Epithelial cell of prostate (primary cell): ENCODE measurements around the gene UNC13D.
"Not testable (repeated sequence)": the region's sequence is repeated elsewhere in the genome, so short reads cannot be mapped to it uniquely, and the experiment has no call there.

Experiments used
- DNase-seq: peaks from one replicate; pipeline ENCODE4 v3.0.0-alpha.2; 2011; ENCODE audit warnings: low read depth, low spot score
- H3K27ac ChIP-seq: fragments of 450-650 bp; 2 replicates; pipeline ENCODE4 v1.5.1; 2017; ENCODE audit warnings: mild to moderate bottlenecking

The UNC13D gene

DNA sequence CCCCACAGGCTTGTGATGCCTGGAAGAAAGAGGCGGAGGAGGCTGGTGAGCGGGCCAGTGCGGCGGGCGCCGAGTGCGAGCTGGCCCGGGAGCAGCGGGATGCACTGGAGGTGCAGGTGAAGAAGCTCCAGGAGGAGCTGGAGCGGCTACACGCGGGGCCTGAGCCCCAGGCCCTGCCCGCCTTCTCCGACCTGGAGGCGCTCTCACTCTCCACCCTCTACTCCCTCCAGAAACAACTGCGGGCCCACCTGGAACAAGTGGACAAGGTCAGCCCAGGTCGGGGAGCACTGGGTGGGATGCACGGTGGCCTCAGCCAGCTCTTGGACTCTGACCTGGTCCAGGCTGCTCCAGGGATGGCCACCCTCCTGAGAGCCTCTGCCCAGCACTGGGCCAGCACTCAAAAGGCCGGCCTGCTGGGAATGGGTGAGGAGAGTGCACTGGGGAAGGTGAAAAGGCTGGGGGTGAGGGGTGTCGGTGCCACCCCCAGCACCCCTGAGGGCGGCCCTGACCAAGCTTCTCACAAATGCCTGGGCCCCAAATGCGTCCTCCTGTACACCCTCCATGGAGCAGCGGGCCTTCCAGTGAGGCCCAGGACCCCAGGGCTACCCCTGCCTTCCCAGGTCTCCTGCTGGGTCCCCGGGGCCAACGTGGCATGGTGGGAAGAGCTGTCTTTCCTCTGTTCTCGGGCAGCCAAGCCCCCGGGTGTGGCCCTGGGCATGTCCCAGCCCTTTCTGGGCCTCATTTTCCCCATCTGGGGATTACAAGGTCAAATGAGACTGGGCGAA is 20.8 kb downstream of the UNC13D start:
- DNase-seq: no peak
- no peak overlapping the region for H3K27ac ChIP-seq

DNA sequence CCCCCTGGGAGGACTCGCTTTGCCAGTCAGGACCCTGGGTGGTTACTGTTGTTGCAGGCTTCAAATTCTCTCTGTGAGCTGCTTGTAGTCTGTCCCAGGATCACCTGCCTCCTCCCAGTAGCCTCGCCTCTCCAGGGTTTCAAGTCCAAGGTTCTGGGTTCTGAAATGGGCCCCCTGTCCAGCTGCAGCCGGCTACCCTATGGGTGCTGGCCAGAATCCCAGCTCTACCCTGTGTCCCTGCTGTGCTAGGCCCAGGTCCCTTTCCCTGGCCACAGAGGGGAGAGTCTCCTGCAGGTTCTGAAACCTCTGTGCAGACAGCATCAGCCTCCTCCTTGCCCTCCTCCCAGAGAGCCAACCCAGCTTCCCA is 21.4 kb downstream of the UNC13D start:
- H3K27ac ChIP-seq: no peak overlapping the region
- no peak for DNase-seq

DNA sequence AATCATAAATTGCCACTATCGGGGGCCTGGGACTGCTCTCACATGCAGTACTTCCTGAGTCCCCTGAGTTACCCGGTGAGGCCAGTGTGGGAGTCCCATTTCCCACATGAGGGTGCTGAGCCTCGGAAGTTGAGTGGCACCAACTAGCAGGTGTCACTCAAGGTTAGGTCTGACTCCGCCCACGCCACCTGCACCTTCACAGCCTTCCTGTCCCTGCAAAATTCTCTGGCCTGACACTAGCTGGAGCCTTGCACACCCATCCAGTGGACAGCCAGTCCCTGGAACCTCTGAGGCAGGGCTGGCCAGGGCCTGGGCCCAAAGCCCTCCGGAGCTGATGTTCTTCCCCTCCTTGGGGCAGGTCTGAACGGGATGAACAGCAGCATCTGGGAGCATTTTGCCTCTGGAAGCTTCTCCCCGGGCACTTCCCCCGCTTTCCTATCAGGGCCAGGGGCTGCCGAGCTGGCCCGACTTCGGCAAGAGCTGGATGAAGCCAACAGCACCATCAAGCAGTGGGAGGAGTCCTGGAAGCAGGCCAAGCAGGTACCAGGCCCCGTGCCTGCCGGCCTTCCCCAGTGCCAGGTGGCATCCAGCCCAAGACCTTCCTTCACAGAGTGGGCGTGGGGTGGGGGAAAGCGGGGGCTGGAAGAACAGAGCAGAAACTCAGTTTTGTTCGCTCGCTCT is 21.9 kb downstream of the UNC13D start:
- H3K27ac ChIP-seq: no peak overlapping the region

DNA sequence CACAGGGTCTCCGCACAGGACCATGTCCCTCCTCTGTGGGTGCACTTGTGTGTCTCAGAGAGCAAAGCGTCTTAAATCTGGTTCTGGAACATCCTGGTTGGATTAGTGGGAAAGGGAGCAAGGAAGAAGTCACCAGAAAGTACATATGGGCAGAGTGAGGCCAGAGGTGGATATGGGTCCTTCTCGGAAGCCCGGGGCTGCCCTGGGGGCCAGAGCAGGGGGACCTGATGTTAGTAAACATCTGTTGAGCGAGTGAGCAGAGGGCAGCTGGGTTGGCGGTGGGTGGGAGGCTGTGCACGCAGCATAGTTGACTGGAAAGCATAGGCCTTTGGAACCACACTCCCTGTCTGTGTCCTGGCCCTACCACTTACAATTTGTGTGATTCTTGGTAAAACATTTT is 22.7 kb downstream of the UNC13D start:
- H3K27ac ChIP-seq: no peak overlapping the region
- DNase-seq: no peak

More for the DNA sequence above, 21.9 kb downstream of the UNC13D start:
- DNase-seq: no peak

DNA sequence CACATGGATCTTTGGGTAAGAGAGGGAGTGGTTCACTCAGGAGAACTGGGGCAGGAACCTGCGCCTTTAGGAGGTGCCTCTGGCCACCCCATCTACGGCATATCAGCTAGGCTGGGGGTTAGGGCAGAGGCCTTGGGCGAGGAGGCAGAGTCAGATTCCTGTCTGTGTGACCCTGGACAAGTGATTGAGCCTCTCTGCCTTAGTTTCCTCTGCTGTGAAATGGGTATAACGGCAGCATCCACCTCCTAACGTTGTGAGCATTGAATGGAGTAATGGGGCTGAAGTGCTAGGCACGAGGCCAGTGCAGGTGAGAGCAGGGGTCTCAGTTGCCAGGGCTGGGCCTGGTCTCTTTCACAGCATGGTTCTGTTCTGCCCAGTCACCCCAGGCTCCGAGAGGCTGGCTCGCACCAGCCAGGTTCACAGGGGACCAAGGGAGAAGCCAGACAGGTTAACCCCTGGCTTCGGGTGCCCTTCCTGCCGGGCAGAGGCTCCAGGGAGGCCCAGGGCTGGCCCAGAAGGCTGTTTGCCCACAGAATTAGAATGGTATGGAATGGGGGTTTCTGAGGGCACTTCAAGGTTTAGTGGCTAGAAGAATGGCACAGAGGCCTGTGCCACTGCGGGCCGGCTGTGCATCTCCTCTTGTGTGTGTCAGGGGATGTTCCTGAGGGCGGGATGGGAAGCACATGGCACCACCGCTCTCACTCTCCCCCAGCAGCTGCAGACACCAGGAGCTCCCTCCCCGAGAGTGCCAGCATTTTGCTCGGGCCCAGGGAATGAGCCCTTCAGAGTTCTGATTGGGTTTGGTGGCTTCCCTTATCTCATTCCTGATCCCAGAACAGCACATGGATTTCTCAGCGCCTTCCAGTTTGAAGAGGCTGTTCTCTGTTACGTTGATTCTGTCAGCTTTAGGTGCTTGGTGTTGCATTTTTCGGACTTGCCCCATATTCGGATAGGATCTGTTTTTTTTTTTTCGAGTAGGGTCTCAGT is 23.8 kb downstream of the UNC13D start:
- no peak overlapping the region for H3K27ac ChIP-seq
- no peak for DNase-seq

DNA sequence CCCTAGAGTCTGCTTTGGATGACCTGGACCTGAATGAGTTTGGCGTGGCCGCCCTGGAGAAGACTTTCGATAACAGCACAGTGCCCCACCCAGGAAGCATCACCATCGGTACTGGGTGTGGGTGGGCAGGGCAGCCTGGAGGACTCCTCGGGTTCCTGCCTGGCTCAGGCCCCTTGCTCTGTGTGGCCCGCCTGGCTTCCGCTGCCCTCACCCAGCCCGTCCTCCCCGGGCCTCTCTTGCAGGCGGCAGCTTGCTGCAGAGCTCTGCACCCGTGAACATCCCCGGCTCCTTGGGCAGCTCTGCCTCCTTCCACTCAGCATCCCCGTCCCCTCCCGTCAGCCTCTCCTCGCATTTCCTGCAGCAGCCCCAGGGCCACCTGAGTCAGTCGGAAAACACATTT is 24.5 kb downstream of the UNC13D start:
- no peak for DNase-seq
- H3K27ac ChIP-seq: no peak overlapping the region

DNA sequence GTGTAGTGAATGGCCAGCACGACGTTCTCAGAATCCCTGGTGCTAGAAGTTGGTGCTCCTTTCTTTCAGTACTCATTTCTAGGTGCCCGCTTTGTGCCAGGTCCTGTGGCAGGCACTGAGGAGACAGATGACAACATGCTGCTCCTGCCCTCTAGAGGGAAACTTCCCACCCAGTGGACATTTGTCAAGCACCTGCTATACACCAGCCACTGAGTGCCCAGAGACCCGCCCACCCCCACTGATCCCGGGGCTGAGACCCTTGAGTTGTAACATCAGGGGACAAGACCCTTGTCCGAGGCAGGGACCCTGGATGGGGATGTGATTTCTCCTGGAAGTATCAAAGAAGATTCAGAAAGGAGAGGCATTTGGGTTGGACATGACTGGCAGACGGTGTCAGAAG is 25.1 kb downstream of the UNC13D start:
- H3K27ac ChIP-seq: no peak overlapping the region
- no peak for DNase-seq

DNA sequence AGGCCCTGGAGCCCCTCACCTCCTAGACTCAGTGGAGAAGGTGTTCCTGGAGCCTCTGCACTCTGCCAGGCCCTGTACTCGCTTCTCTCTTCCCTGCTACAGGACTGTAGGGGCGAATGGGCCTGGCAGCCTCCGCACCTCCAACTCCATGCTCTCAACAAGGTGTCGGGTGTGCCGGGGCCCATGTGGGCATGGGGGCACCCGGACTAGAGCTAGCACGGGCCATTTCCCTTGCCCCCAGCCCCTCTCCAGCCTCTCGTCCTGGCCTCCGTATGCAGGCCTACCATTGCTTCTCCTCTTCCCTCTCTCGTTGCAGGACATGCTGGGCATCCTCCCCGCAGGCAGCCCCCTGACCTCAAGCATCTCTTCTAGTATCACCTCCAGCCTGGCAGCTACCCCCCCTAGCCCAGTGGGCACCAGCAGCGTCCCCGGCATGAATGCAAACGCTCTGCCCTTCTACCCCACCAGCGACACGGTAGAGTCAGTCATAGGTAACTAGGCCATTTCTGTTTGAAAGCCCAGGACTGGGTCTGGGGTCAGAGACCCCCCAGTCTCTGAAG is 25.8 kb downstream of the UNC13D start:
- H3K27ac ChIP-seq: no peak overlapping the region
- no peak for DNase-seq

DNA sequence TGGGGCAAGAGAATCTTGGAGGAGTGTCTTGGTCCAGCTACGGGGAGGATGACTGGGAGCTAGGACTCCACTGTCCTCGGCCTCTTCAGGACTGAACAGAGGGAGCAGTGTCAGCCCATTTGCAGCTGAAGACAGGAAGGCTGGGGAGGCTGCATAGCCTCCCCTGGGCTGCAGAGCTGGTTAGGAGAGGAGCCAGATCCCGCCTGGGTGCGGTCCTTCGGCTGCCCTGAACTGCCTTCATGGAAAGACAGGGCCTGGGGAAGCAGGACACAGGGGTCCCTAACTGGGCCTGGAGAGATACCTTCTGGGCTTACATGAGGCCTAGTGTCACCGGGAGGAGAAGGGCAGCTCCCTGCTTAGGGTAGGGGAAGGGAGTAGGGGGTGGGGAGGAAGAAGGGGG is 26.6 kb downstream of the UNC13D start:
- no peak for DNase-seq
- no peak overlapping the region for H3K27ac ChIP-seq

DNA sequence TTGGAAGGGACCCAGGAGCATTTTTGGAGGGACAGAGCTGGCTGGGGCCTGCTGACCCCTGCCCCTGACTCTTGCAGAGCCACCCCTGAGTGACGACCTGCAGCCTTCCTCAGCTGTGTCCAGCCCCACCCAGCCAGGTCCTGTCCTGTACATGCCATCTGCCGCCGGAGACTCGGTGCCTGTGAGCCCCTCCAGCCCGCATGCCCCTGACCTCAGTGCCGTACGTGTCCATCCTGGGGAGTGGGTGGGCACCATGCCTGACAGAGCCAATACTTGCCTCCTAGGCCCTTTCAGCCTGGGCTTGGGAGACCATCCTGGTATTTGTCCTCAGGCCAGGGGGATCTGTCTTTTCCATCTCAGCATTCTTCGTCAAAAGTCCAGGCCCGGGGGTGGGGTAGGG is 27.5 kb downstream of the UNC13D start:
- no peak overlapping the region for H3K27ac ChIP-seq

DNA sequence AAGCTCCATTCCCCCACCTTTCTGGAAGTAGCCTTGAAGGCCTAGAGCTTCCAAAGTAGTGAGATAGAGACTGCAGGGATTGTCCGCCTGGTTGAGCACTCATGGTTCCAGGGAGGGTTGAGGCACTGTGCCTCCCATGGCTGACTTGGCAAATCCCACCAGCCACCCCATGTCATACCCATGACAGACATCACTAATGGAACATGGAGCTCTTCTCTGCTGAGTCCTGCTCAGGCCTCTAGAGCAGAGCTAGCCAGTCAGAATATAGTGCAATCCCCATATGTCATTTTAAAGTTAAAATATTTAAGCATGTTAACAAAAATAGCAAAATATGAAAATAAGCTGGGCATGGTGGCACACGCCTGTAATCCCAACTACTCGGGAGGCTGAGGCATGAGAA is 28.8 kb downstream of the UNC13D start:
- no peak for DNase-seq
- H3K27ac ChIP-seq: peak overlapping the region; percentile 32

More for the DNA sequence above, 27.5 kb downstream of the UNC13D start:
- no peak for DNase-seq

DNA sequence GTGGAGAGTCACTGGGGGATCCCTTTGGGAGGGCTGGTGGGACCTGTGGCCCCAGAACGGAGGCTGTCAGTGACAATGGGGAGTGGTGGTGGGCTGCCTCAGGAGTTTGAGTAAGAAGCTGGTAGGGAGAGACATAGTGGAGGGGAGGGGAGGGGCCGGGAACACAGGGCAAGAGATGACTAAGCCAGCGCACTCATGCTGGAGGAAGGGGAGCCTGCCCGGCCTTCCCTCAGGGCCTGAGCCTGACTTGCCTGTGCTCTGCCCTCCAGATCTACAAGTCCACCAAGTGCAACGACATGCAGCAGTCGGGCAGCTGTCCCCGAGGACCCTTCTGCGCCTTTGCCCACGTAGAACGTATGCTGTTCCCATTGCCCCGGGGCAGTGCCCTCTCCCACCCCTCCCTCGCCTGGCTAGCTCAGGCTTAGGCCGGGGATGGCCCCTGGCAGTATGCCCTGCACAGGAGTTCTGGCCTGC is 29.3 kb downstream of the UNC13D start:
- peak; percentile 37 for DNase-seq
- peak overlapping the region; percentile 32 for H3K27ac ChIP-seq

DNA sequence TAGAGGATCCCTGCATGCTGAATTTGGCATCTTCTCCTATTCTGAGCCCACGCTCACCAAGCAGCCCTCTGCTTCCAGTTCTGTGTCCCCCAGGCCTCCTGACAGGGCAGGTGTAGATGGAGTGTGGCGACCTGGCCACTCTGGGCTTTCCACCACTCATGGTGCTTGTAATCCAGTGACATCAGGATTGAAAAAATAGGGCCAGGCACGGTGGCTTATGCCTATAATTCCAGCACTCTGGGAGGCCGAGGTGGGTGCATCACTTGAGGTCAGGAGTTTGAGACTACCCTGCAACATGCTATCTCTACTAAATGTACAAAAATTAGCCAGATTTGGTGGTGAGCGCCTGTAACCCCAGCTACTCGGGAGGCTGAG is 30.2 kb downstream of the UNC13D start:
- no peak for DNase-seq
- H3K27ac ChIP-seq: no peak overlapping the region

DNA sequence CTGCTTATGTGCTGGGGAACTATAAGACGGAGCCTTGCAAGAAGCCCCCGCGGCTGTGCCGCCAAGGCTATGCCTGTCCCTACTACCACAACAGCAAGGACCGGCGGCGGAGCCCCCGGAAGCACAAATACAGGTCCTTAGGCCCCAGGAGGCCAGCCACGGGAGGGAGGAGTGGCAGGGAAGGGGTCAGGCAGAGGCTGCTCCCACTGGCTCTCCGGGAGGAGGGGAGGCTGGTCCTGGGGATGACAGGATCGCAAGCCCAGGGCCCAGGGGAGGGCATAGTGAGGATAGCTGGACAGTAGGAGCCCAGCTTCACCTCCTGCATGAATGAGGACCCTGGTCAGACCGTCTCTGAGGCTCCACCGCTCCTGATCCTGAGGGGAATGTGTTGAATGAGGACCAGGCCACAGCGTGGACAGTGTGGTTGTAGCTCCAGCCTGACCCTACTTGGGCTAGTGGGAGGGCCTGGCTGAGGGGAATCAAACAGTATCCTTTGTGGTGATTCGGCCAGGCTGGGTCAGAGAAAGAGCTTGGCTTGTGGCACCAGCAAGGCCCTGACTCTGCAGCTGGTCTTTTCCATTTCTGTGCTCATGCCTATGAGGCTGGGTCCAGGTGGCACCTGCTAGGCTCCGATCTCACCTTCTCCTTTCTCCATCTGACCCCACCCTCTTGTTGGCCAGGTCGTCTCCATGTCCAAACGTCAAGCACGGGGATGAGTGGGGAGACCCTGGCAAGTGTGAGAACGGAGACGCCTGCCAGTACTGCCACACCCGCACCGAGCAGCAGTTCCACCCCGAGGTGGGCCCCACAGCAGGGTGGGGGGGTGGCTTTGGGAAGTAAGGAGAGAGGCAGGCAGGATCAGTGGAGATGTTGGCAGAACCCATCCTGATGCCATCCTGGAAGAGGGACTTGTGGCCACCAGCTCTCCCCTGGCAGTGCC is 30.9 kb downstream of the UNC13D start:
- H3K27ac ChIP-seq: no peak overlapping the region
- DNase-seq: no peak

DNA sequence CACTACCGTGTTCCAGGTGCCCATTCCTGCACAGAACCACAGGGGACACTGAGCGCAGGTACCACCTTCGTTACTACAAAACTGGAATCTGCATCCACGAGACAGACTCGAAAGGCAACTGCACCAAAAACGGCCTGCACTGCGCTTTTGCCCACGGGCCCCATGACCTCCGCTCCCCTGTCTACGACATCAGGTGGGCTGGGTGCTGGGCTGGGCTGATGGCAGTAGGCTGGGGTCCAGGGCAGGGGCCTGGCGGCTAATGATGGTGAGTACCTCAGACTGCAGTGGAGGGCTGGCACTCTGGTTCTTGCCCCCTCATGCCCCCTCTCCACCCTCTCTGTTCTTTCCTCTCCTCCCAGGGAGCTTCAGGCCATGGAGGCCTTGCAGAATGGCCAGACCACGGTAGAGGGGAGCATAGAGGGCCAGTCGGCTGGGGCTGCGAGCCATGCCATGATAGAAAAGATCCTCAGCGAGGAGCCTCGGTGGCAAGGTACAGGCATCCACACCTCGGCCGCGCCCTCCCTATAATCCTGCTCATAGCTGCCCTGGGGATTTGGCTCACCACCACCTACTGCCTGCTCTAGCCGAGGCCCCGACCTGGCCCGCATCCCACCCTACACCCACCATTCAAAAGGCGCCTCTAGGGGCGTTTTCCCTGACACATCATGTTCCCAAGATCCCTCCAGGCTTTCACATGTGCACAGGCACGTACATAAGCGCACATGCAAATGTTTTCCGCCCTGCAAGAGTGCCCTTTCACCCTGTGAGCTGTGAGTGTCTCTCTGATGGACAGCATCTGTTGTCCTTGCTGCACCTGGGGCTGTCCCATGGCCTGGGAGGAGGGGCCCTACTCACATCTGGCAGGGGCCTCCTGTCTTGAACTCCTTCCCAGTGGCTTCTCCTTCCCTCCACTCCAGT is 31.8 kb downstream of the UNC13D start:
- H3K27ac ChIP-seq: no peak overlapping the region
- DNase-seq: no peak

DNA sequence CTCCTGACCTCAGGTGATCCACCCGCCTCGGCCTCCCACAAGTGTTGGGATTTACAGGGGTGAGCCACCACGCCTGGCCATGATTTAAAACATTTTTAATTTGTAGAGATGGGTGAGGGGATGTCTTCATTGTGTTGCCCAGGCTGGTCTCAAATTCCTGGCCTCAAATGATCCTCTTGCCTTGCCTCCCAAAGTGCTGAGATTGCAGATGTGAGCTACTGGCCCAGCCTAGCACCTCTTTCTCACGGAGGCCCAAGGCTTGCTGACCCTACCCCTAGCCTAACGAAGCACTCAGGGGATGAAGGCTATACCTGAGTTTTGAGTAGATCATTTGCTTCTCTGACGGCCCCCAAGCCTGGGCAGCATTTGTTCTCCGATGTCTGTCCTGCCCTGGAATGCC is 33.0 kb downstream of the UNC13D start:
- no peak overlapping the region for H3K27ac ChIP-seq
- no peak for DNase-seq

DNA sequence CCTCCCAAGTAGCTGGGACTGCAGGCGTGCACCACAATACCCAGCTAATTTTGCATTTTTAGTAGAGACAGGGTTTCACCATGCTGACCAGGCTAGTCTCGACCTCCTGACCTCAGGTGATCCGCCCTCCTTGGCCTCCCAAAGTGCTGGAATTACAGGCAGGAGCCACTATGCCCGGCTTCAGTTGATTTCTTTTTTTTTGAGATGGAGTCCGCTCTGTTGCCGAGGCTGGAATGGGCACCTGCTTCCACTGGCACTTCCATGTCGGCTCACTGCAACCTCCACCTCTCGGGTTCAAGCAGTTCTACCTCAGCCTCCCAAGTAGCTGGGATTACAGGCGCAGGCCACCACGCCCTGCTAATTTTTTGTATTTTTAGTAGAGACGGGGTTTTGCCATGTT is 33.4 kb downstream of the UNC13D start:
- not testable (repeated sequence) for DNase-seq

DNA sequence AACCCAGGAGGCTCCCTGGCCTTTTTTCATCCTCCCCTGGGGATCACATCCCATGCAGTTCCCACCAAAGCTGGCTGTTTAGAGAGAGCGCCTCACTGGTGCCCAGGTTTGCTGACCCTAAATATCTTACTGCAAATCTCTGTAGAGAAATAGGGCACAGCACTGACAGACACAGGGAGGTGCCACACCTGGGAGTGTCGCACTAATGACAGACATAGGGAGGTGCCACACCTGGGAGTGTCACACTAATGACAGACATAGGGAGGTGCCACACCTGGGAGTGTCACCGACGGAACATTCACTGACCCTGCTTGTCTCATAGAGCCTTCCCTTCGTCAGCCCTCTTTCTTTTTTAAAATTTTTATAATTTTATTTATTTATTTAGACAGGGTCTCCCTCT is 34.0 kb downstream of the UNC13D start:
- H3K27ac ChIP-seq: no peak overlapping the region
- DNase-seq: no peak

More for the DNA sequence above, 33.4 kb downstream of the UNC13D start:
- H3K27ac ChIP-seq: not testable (repeated sequence)
